GM19395 (cell line): ENCODE data around the gene ATG16L1.
A peak's percentile ranks its signal among the peaks of the same experiment; 100 is the strongest.

Experiments
- ATAC-seq: cut with Tn5 transposase; IDR thresholded peaks from one replicate; pipeline ENCODE4 v1.9.1; 2021; ENCODE audit warnings: mild to moderate bottlenecking, moderate library complexity; ENCODE audit not compliant: unreplicated experiment

ATG16L1 gene

DNA sequence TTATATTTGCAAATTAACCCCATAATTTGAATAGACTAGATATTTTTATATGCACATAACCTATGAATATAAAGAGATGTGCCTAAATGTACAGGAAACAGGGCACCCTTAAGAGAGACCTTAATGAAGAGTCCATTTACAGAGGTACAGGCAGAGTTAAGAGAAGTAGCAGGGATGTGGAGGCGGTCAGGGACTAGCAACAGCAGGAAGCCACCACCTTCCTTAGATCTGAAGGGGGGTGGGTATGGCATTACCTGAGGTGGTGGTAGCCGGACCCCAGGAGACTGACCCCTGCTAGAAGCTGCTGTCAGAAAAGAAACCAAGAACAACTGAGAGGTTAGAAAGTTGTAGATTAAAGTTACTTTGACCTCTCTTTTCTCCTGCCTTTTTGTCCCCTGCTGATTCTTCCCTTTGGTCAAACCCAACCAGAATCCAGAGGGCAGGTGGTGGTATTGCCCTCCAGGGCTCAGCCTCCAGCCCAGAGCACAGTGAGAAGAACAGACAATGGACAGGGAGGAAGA, 24.9 kb upstream of the ATG16L1 start:
- ATAC-seq, result no peak

DNA sequence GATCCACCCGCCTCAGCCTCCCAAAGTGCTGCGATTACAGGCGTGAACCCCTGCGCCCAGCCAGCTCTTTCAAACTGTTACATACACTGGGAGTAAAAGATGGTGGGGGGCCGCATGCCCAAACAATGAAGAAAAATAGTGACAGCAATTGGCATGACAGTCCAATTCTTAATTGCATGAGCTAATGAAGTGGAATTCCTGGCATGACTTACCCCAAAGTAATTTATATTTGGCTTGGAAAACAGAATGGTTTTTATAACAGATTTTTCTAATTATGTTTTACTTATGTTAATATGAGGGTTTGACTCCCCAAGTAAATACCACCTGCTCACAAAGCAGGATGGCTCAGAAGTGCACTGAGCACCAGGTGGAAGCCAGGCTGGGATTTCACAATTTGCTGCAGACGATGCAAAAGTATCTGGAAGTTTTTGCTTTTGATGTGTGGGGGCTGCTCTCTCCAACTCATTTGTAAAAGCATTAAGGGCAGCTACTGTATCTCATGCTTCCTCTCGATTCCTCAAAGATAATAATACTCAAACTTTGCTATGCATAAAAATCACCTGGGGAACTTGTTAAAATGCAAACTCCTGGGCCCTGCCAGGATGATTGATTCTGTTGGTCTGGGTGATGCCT, 24.0 kb upstream of the ATG16L1 start:
- ATAC-seq, result no peak

DNA sequence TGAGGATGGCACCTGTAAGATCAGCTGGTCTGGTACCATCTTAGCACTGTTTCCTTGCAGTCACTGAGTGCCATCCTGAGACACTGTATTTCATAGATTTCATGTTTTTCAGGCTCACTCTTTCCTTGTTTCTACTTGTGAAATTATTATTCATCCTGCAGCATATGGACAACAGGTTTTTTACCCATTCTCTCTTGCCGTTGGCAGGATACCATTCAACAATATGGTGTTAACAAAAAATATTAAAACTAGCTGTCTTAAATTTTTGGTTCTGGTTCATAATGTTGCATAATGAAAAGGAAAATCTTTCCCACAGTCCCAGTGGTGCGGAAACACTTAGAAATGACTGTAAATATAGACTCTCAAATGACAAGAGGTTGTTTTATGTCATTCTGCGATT, 23.1 kb upstream of the ATG16L1 start:
- no peak for ATAC-seq

DNA sequence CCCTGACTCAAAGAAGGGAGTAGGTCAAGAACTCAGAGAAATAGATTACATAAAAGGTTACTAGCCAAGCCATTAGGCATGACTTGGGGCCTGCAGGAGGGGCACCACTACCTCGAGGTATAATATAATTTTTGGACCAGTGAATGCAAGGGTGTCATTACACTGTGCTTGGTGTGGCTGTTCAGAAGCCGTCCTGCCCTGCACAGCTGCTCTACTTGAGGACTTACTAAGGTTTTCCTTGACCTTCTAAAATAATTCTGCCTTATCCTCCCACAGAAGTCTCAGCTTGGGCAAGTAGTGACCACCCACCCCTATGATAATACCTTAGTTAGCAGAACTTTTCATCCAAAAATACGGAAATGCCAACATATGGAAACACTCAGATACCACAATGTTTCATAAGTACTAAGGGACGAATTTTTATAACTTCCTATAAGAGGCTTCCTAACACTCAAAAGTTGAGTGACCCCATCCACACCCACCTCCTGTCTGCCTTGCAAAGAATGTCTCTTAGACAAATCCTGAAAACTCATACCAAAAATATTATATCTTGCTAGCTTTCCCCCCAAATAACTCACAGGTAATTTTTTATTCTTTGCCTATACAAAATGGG, 17.7 kb upstream of the ATG16L1 start:
- no peak for ATAC-seq

DNA sequence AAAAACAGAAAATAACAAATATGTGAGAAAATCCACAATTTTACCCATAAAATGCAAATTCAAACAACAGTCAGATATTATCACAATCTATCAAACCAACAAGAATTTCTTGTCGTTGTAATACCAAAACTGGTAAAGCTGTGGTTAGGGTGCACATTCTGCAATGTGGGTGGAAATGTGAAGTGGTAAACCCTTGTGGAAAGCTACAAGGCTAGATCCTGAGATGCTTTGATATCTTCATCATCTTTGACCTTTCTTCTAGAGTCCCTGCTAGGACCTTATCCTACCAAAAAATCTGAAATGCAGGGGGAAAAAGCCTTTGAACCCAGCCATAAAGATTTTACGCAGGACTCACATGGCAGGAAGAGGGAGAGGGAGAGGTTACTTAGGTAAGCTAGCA, 17.2 kb upstream of the ATG16L1 start:
- no peak for ATAC-seq

DNA sequence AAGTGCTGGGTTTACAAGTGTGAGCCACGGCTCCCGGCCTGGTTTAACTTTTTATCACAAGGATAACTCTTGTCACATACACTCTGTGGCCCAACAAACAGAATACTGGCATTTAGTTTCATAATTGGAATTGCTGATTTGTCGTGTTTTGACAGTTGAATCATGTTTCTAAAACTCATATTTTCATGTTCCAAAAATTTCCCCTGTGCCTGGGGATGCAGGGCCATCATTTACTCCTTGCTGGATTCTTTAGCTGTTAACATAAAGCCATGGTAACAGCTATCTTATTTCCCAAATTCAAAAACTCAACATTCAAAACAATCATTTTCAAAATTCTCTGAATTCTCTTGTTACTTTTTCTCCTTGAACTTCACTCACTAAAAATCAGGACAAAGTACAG, 16.5 kb upstream of the ATG16L1 start:
- no peak for ATAC-seq

DNA sequence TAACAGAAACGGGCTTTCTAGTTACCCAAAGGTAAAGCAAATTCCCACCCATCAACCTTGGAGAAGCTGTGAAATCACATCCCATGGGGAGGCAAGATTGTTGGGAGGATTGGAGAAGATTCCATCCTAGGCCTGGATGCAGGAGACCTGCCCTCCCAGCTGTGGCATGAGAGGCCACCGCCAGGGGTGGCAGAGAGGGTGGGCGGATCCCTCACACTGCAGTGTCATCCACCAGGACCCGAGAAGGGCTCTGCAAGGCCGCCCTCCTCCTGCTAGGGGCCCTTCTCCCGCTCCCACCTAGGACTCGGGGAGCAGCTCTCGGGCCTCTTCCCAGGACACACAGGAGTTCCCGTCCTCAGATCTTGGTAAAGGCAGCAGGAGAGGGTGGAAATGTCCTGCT, 15.5 kb upstream of the ATG16L1 start:
- ATAC-seq, result no peak

DNA sequence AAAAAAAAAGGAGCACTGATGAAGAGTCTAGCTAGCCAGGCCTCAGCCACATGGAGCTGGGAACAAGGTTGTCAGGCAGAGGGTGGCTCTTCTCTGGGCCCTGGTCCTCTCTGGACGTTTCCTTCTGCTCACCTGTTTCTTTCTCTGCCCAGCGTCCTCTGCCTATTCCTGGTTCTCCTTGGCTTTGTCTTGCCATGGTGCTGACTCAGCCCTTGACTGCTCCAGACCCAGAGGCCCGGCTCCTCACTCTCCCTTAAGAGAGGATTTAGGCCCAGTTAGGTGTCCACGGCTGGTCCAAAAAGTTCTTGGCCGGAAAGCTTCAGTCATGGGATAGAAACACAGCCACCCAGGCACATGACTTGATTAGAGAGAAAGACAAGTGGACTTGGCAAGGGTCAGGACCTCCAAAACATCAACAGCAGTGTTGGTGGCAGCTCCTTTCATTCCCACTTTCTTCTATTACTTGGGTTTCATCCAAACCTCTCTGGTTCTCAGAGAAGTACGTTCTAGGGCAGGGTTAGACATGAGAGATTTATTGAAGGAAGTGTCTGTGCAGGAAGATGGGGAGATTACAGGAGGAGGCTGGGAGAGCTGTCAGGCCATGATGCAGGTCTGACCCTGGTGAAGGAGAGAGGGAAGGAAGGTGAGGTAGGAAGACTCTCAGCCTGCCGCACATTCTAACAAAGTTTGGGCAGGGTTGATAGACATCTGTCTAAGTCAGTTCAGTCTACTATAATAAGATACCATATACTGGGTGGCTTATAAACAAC, 14.5 kb upstream of the ATG16L1 start:
- ATAC-seq, result no peak

DNA sequence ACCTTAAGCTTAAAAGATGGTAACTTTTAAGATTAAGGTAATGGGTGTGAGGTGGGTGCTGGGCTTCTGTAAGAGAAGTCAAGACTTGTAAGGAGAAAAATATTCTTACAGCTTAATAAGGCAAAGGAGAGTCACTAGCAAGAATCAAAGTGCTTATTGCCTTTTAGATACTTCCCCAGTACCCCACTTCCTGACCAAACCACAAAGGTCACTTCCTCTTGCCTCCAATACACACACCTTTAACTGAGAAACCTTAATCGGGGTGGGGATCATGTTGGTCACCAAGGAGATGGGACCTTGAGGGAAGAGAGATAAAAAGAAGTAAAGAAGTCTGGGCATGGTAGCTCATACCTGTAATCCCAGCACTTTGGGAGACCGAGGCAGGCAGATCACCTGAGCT, 10.6 kb upstream of the ATG16L1 start:
- ATAC-seq, result no peak

DNA sequence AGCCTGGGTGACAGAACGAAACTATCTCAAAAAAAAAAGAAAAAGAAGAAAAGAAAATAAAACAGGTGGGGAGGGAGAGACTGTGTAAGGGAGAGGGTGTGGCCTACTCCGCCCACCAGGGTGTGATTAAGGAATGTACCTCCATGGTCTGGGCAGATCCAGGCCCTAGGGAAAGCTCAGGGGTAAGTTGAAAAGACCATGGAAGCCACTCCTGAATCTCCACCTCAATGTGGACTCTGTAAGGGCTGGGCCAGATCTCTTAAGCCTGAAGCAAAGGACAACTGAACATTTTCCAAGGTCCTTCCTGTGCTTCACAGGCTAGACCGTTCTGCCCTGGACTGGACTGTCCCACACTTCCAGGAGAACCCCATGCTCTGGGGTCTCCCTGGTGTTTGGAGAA, 9.7 kb upstream of the ATG16L1 start:
- no peak for ATAC-seq

DNA sequence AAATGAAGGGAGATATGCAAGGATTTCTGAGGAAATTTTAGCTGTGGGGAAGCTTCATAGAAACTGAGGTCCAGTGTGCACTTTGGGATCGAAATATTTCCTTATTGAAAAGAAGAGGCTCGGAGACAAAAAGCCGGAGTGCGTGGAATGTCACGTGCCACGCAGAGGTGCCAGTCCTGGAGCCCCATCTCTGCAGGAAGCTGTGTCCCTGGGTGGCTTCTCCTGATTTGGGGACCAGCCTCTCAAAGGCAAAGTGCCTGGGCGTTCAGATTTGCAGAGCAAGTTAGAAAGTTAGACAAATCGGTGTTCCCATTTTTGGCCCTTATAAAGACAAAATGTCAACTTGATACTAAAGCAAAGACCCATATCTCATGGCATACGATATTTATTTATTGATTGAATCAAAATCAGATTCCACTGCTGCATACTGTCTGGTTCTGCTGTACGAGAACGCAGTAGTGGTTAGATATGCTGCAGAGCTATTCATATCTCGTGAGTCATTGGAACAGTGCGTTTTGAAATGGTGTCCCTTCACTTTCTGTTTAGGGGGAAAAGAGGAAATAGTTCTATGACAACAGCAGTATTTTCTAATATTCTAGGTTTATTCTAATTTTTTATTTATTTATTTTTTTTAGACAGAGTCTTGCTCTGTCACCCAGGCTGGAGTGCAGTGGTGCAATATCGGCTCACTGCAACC, 9.1 kb upstream of the ATG16L1 start:
- ATAC-seq, result no peak

DNA sequence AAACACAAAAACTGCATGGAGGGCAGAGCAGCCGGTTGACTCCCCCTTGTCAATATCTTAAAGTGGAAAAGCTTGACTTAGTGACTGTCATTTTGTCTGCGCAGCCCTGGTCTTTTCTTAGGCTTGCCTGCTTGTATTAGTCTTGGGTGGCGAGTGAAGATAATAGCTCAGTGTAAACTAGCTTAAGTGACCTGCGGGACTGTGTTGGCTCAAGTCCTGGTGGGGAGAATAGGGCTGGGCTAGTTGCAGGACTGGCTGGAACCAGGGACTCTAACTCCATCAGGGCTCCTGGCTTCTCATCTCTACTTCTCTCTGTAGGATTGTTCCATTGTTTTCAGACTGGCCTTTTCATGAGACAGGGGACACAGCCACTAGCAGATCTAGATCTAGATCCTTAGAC, 8.1 kb upstream of the ATG16L1 start:
- ATAC-seq, result no peak

DNA sequence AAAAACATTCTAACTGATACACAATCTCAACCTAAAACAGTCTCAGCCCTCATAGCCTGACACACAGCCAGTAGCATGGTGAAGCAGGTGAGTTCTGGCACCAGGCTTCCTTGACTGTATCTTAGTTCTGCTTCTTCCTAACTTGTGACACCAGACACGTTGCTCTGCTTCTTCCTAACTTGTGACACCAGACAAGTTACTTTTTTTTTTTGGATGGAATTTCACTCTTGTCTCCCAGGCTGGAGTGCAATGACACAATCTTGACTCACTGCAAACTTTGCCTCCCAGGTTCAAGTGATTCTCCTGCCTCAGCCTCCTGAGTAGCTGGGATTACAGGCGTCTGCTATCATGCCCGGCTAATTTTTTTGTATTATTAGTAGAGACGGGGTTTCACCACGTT, 6.7 kb upstream of the ATG16L1 start:
- ATAC-seq, result no peak

DNA sequence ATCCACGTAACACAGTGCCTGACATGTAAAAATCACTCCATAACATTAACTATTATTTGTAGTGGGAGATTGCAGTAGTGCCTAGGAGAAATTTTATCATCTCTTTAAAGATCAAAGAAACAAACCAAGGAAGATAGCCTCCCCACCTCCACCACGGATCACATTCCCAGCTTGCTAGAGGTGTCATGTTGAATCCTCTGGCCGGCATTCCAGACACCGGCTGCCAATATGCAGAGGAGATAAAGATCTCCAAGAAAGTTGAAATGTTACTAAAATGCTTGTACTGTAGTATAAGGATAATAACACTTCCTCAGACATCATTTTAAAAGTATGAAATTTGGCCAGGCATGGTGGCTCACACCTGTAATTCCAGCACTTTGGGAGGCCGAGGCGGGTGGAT, 6.1 kb upstream of the ATG16L1 start:
- ATAC-seq, result no peak

DNA sequence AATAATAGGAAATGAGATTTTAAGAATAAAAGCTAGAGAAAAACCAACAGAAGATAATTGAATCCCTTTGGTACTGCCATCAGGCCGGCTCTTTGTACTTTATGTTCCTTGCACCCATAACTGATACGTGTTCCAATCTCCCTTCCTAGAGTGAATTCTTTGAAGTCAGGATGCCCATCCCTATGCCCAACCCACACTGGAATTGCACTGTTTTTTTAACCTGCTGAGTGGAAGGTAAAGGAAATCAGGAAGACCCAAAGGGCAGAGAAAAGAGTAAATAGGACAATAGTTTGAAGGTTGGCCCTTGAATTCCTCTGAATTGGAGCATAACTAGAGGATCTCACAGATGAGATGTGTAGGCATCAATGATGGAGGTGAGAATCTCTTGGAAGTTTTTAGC, 4.4 kb upstream of the ATG16L1 start:
- no peak for ATAC-seq

DNA sequence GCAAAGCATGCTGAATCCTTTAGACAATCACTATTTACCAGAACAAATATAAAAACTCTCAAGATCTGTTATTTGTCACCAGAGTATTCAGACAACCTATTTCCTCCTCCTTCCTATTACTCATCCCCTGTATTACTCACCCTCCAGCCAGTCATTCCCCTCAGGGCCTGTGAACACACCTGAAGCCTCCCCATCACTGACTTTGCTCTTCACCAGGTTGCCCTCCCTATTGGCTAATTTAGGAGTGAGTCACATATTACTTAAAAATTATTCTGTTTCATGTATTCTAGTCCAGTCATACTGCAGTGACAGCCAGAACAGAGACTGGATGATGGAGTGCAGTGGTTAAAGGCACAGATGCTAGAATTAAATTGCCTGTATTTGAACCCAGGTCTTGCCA, 3.7 kb upstream of the ATG16L1 start:
- no peak for ATAC-seq

DNA sequence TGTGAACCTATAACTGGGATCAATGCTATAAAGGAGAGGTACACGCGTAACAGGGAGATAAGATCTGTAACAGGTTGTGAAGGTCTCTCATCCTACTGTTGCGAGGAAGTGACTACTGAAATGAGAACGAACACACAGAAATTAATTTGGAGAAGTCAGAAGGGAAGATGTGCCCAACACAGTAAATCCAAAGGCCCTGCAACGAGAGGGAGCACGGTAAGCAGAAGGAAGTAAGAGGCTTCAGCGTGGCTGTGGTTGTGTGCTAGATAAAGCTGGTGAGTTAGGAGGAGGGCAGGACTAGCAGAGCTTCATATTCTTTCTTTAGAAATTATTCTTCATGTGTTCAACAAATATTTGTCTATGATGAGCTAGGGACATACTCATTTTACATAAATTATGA, 2.5 kb upstream of the ATG16L1 start:
- no peak for ATAC-seq

DNA sequence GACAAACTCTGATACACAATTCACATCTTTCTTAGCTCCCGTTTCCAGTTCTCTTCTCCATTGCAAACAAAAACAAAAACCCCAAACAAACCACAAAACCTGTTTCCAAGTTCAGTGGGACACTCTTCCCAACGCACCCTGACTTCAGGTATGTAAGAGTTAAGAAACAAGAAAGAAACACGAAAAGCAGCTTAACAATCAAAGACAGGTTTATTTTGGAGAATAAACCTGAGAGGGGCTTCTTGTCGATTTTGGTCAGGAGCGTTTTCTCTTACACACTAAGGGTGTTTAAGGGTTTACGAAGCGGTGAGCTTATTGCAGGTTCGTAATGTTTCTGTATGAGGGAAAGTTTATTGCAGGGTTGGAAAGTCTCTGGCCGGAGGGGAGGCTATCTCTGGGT, 905 bp upstream of the ATG16L1 start:
- no peak for ATAC-seq

DNA sequence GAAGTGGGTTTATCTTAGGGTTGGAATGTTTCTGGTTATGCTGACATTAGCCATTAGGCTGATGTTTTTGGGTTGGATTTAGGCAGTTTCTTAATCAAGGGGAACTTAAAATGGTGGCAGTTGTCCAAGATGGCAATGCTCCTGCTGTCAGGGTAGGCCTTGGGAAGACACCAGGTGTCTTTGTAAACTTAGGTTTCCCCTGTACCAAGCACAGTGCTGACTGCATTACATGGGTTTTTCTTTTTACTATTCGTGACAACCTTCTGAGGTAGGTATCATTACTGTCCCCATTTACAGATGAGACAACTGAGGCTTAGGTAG, 528 bp upstream of the ATG16L1 start:
- peak; percentile 35 for ATAC-seq

DNA sequence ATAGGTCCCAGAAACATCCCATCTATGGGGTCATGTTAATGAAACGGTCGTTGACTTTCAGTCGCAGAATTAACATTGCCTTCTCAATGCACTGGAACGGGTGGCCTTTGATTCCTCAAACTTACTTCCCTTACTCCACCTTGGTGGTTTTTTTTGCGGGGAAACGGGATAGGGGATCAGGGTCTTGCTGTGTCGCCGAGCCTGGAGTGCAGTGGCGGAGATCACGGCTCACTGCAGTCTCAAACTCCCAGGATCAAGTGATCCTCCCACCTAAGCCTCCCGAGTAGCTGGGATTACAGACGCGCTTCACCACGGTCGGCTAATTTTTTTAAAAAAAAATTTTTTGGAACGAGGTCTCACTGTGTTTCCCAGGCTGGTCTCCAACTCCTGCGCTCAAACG, 754 bp downstream of the ATG16L1 start:
- no peak for ATAC-seq

DNA sequence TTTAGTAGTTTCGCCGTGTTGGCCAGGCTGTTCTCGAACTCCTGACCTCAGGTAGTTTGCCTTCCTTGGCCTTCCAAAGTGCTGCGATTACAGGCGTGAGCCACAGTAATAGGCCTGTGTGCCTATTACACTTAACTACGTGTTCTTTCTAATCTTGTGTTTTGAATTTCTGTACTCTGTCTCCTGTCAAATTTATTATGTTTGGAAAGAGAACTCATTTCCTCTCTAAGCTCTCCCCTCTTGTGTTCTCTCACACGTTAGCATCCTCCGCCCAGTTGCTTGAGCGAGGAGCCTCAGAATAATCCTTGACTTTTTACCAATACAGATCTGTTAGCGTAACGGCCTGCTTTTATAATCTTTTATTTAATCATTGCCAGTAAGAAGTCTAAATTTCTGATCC, 3.7 kb downstream of the ATG16L1 start:
- ATAC-seq, result no peak

DNA sequence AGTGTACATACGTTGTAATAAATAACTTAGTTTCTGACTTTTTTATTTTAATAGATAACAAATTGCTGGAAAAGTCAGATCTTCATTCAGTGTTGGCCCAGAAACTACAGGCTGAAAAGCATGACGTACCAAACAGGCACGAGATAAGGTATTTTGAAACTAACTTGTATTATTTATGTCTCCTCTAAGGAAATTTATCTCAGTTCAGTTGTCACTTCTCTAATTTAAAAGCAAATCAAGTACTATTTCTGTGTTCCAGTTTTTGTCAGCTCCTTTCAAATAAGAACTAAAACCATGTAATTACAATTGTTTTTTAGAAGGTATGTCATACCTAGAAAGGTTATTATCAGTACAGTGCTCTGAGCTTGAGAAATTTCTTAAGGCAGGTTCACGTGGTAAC, 4.6 kb downstream of the ATG16L1 start:
- no peak for ATAC-seq
